WTC11 (cell line): ENCODE data around the gene DIAPH1. TPM values are rescaled to one million over a fixed set of nuclear protein-coding genes. Genes with fewer than 3 reads are reported as not detected.

Experiments
- ATAC-seq: fragments of 200-7000 bp; cut with Tn5 transposase; 2 replicates; pipeline ENCODE4 v1.10.0; 2021; ENCODE audit warnings: mild to moderate bottlenecking, moderate library complexity
- CTCF ChIA-PET: fragments of 300-600 bp; sonication (Branson Sonifier 250); formaldehyde crosslinking; loops from one replicate; lab custom pipeline; 2021; ENCODE audit warnings: antibody characterized with exemption; lab: Charles Lee
- POLR2A ChIA-PET: fragments of 350-600 bp; sonication (Branson Sonifier 250); formaldehyde crosslinking; loops from one replicate; lab custom pipeline; 2021; ENCODE audit warnings: antibody characterized with exemption; lab: Charles Lee
- DNase-seq: peaks from one replicate; pipeline ENCODE4 v3.0.0; 2021; ENCODE audit warnings: low spot score
- H3K27ac Mint-ChIP-seq: 2 replicates; pipeline ENCODE4 v1.8.0; 2021; ENCODE audit warnings: mixed read lengths
- H3K27me3 Mint-ChIP-seq: 2 replicates; pipeline ENCODE4 v1.8.0; 2021; ENCODE audit warnings: low read depth, mild to moderate bottlenecking, moderate library complexity, mixed read lengths
- H3K36me3 Mint-ChIP-seq: 2 replicates; pipeline ENCODE4 v1.8.0; 2021; ENCODE audit warnings: mixed read lengths
- H3K4me1 Mint-ChIP-seq: 2 replicates; pipeline ENCODE4 v1.8.0; 2022; ENCODE audit warnings: mixed read lengths
- H3K4me3 Mint-ChIP-seq: 2 replicates; pipeline ENCODE4 v1.8.0; 2021; ENCODE audit warnings: mild to moderate bottlenecking, moderate library complexity, mixed read lengths
- H3K9me3 Mint-ChIP-seq: 2 replicates; pipeline ENCODE4 v1.8.0; 2021; ENCODE audit warnings: mixed read lengths
- AFF4 ChIP-seq: sonication (generic); formaldehyde crosslinking; IDR thresholded peaks from 2 replicates; pipeline ENCODE4 v1.8.1; 2023; ENCODE audit warnings: mild to moderate bottlenecking, missing genetic modification reagents, borderline replicate concordance
- CTCF ChIP-seq: fragments of 200-600 bp; IDR thresholded peaks from 2 replicates; pipeline ENCODE4 v1.8.0; 2022; ENCODE audit warnings: antibody characterized with exemption
- EMX1 ChIP-seq: fragments of 250-450 bp; sonication (Bioruptor Pico); IDR thresholded peaks from 2 replicates; pipeline ENCODE4 v1.8.0; 2021; ENCODE audit warnings: mild to moderate bottlenecking
- ETV6 ChIP-seq: sonication (generic); formaldehyde crosslinking; IDR thresholded peaks from 2 replicates; pipeline ENCODE4 v1.8.1; 2022; ENCODE audit warnings: mild to moderate bottlenecking, missing genetic modification reagents
- FOXK1 ChIP-seq: sonication (generic); formaldehyde crosslinking; IDR thresholded peaks from 2 replicates; pipeline ENCODE4 v1.8.0; 2022; ENCODE audit warnings: mild to moderate bottlenecking, moderate library complexity, missing genetic modification reagents
- FOXP1 ChIP-seq: sonication (generic); formaldehyde crosslinking; IDR thresholded peaks from 2 replicates; pipeline ENCODE4 v1.8.0; 2022; ENCODE audit warnings: missing genetic modification reagents, mild to moderate bottlenecking, moderate library complexity, borderline replicate concordance
- GRHL2 ChIP-seq: fragments of 250-450 bp; sonication (Bioruptor Pico); IDR thresholded peaks from 2 replicates; pipeline ENCODE4 v1.8.0; 2022; ENCODE audit warnings: mild to moderate bottlenecking, moderate library complexity; ENCODE audit not compliant: insufficient replicate concordance, severe bottlenecking
- HMGXB4 ChIP-seq: sonication (generic); formaldehyde crosslinking; IDR thresholded peaks from 2 replicates; pipeline ENCODE4 v1.8.1; 2023; ENCODE audit warnings: mild to moderate bottlenecking, moderate library complexity, missing genetic modification reagents
- MAX ChIP-seq: sonication (generic); formaldehyde crosslinking; IDR thresholded peaks from 2 replicates; pipeline ENCODE4 v1.8.0; 2022; ENCODE audit warnings: mild to moderate bottlenecking, missing genetic modification reagents
- NR3C1 ChIP-seq: sonication (generic); formaldehyde crosslinking; conservative IDR thresholded peaks from 2 replicates; pipeline ENCODE4 v1.8.1; 2023; ENCODE audit warnings: low read depth, mild to moderate bottlenecking, missing genetic modification reagents
- SMAD3 ChIP-seq: sonication (generic); formaldehyde crosslinking; IDR thresholded peaks from 2 replicates; pipeline ENCODE4 v1.8.0; 2022; ENCODE audit warnings: missing genetic modification reagents, mild to moderate bottlenecking, borderline replicate concordance
- SP1 ChIP-seq: sonication (generic); formaldehyde crosslinking; conservative IDR thresholded peaks from 2 replicates; pipeline ENCODE4 v1.8.1; 2022; ENCODE audit warnings: missing genetic modification reagents
- TEAD1 ChIP-seq: sonication (generic); formaldehyde crosslinking; IDR thresholded peaks from 2 replicates; pipeline ENCODE4 v1.8.0; 2022; ENCODE audit warnings: mild to moderate bottlenecking, missing genetic modification reagents
- TEAD4 ChIP-seq: sonication (generic); formaldehyde crosslinking; IDR thresholded peaks from 2 replicates; pipeline ENCODE4 v1.8.0; 2022; ENCODE audit warnings: mild to moderate bottlenecking, missing genetic modification reagents
- USF2 ChIP-seq: sonication (generic); formaldehyde crosslinking; IDR thresholded peaks from 2 replicates; pipeline ENCODE4 v1.8.1; 2023; ENCODE audit warnings: mild to moderate bottlenecking, missing genetic modification reagents, moderate library complexity
- ZBTB21 ChIP-seq: sonication (generic); formaldehyde crosslinking; IDR thresholded peaks from 2 replicates; pipeline ENCODE4 v1.8.1; 2023; ENCODE audit warnings: mild to moderate bottlenecking, missing genetic modification reagents, borderline replicate concordance
- ZMAT4 ChIP-seq: fragments of 250-450 bp; sonication (Bioruptor Pico); IDR thresholded peaks from 2 replicates; pipeline ENCODE4 v1.9.0; 2021; ENCODE audit warnings: mild to moderate bottlenecking
- ZNF138 ChIP-seq: sonication (generic); formaldehyde crosslinking; conservative IDR thresholded peaks from 2 replicates; pipeline ENCODE4 v1.8.1; 2022; ENCODE audit warnings: mild to moderate bottlenecking, moderate library complexity, missing genetic modification reagents
- ZNF232 ChIP-seq: sonication (generic); formaldehyde crosslinking; IDR thresholded peaks from 2 replicates; pipeline ENCODE4 v1.8.0; 2022; ENCODE audit warnings: mild to moderate bottlenecking, missing genetic modification reagents
- total RNA-seq: library from RNA; stranded (reverse); gene quantifications from 3 replicates; pipeline ENCODE4 v1.2.3, GENCODE V29; 2021

DIAPH1 gene
- total RNA-seq, 1 experiment from 2014 or later, result 109 TPM

GRCh38 chr5:141512390-141512910 is 106.3 kb downstream of the DIAPH1 start:
- H3K4me3 Mint-ChIP-seq, result peak overlapping the region; percentile 87
- no peaks in the 10 kb centered on the region for H3K27me3 Mint-ChIP-seq
- peaks cover 21% of the 10 kb centered on the region for H3K36me3 Mint-ChIP-seq
- ChIA-PET POLR2A (interaction anchor here (0.7 to 2.5 kb wide), 7 partner anchors 9 to 206 kb away, joined by 3 to 10 read pairs (median 4); partner anchors contain the start of genes PCDHGA10, PCDHGC3 and PCDHGC4), CTCF (interaction anchor here (0.6 to 10.5 kb wide), 35 partner anchors 9 to 377 kb away, joined by 3 to 131 read pairs (median 8); partner anchors contain the start of genes DIAPH1, PCDHB10, PCDHB14 and PCDHB15)
- ATAC-seq (peak; percentile 82), DNase-seq (peak; percentile 99)
- no peak overlapping the region for H3K27ac Mint-ChIP-seq
- peaks cover 61% of the 10 kb centered on the region for H3K4me1 Mint-ChIP-seq
- TF ChIP-seq EMX1 (CRISPR knock-in tag), result no peak
- TF ChIP-seq ZBTB21, result 0 out of 2 replicates have a peak, but pooled peaks have one; percentile 77
- 0 out of 2 replicates have a peak, but pooled peaks have one; percentile 55 for TF ChIP-seq ZNF232
- TF ChIP-seq SMAD3, result peak; percentile 41; the same call in 1 of the 2 replicates
- TF ChIP-seq FOXK1 (CRISPR knock-in tag), result peak; percentile 30
- 0 out of 2 replicates have a peak, but pooled peaks have one; percentile 7 for TF ChIP-seq USF2 (CRISPR knock-in tag)
- no peak for TF ChIP-seq TEAD4 (CRISPR knock-in tag)
- TF ChIP-seq MAX (CRISPR knock-in tag), result peak; percentile 58
- peak; percentile 24; the same call in 1 of the 2 replicates for TF ChIP-seq NR3C1 (CRISPR knock-in tag)
- TF ChIP-seq TEAD1, result peak; percentile 75; the same call in 1 of the 2 replicates
- peak; percentile 47; the same call in 1 of the 2 replicates for TF ChIP-seq ETV6 (CRISPR knock-in tag)
- TF ChIP-seq GRHL2 (CRISPR knock-in tag), result no peak
- TF ChIP-seq HMGXB4, result peak; percentile 85; the same call in 1 of the 2 replicates
- TF ChIP-seq FOXP1 (CRISPR knock-in tag), result peak; percentile 32; the same call in 1 of the 2 replicates
- no peak for TF ChIP-seq ZMAT4
- peak; percentile 64; the same call in 1 of the 2 replicates for TF ChIP-seq ZNF138
- TF ChIP-seq AFF4 (CRISPR knock-in tag), result no peak
- TF ChIP-seq CTCF, result peak; percentile 99
- TF ChIP-seq SP1 (CRISPR knock-in tag), result peak; percentile 47
- H3K9me3 Mint-ChIP-seq, result no peaks in the 10 kb centered on the region
